Neuronal stem cell (in vitro differentiated cells): ENCODE measurements around the gene RREB1.

Experiments used
- DNase-seq: peaks from one replicate; pipeline ENCODE4 v3.0.0-alpha.2; 2013; ENCODE audit warnings: low spot score
- H2AFZ ChIP-seq: one replicate; pipeline ENCODE4 v1.6.1; 2013; ENCODE audit warnings: mild to moderate bottlenecking, low read length, inconsistent platforms
- H2AK5ac ChIP-seq: 2 replicates; pipeline ENCODE4 v1.6.1; 2013; ENCODE audit warnings: low read depth, mild to moderate bottlenecking, inconsistent platforms, low read length, moderate library complexity, mixed read lengths
- H2BK120ac ChIP-seq: 2 replicates; pipeline ENCODE4 v1.6.1; 2013; ENCODE audit warnings: low read depth, mild to moderate bottlenecking, inconsistent platforms, low read length, moderate library complexity, mixed read lengths
- H2BK12ac ChIP-seq: one replicate; pipeline ENCODE4 v1.6.1; 2013; ENCODE audit warnings: low read length, inconsistent platforms
- H2BK15ac ChIP-seq: 2 replicates; pipeline ENCODE4 v1.6.1; 2013; ENCODE audit warnings: mild to moderate bottlenecking, low read length, inconsistent platforms, mixed read lengths
- H2BK5ac ChIP-seq: one replicate; pipeline ENCODE4 v1.6.1; 2013; ENCODE audit warnings: inconsistent platforms, mild to moderate bottlenecking, low read length, moderate library complexity
- H3K14ac ChIP-seq: one replicate; pipeline ENCODE4 v1.6.1; 2013; ENCODE audit warnings: low read length, inconsistent platforms
- H3K18ac ChIP-seq: 2 replicates; pipeline ENCODE4 v1.6.1; 2013; ENCODE audit warnings: low read length, inconsistent platforms
- H3K23ac ChIP-seq: 2 replicates; pipeline ENCODE4 v1.6.1; 2013; ENCODE audit warnings: low read depth, mild to moderate bottlenecking, mixed read lengths, low read length, inconsistent platforms; ENCODE audit not compliant: poor library complexity
- H3K27ac ChIP-seq: replicated peaks from 3 replicates; pipeline ENCODE4 v1.5.1; 2013; ENCODE audit warnings: low read length, inconsistent platforms
- H3K27me3 ChIP-seq, 3 experiments: 2 replicates each; pipeline ENCODE4 v1.6.1; 2013; ENCODE audit warnings: low read length in 3 of 3, mild to moderate bottlenecking in 2 of 3, inconsistent platforms in 1 of 3, low read depth in 1 of 3, mixed read lengths in 1 of 3, moderate library complexity in 1 of 3; ENCODE audit not compliant: control insufficient read depth in 3 of 3, insufficient read depth in 3 of 3
- H3K36me3 ChIP-seq, 2 donors: replicated peaks in 1 of 2; 2 replicates each; pipeline ENCODE4 v1.6.1; 2013; ENCODE audit warnings: low read length in 2 of 2; ENCODE audit not compliant: control insufficient read depth in 2 of 2, insufficient read depth in 2 of 2
- H3K4ac ChIP-seq: 2 replicates; pipeline ENCODE4 v1.6.1; 2013; ENCODE audit warnings: inconsistent platforms, mild to moderate bottlenecking, low read length, moderate library complexity
- H3K4me1 ChIP-seq, 2 donors: 1 replicate in 1 of 2; 2 replicates in 1 of 2; pipeline ENCODE4 v1.6.1; 2013; ENCODE audit warnings: low read length in 2 of 2, low read depth in 1 of 2; ENCODE audit not compliant: control insufficient read depth in 2 of 2, insufficient read depth in 1 of 2
- H3K4me2 ChIP-seq: one replicate; pipeline ENCODE4 v1.6.1; 2013; ENCODE audit warnings: mild to moderate bottlenecking, low read length, inconsistent platforms; ENCODE audit not compliant: insufficient read depth, poor library complexity, severe bottlenecking
- H3K4me3 ChIP-seq, 2 donors: 2 replicates each; pipeline ENCODE4 v1.5.1; 2013; ENCODE audit warnings: low read length in 2 of 2, mild to moderate bottlenecking in 2 of 2, inconsistent platforms in 1 of 2, moderate library complexity in 1 of 2
- H3K79me1 ChIP-seq: one replicate; pipeline ENCODE4 v1.6.1; 2013; ENCODE audit warnings: low read depth, mild to moderate bottlenecking, inconsistent platforms, low read length, moderate library complexity
- H3K9ac ChIP-seq: one replicate; pipeline ENCODE4 v1.6.1; 2013; ENCODE audit warnings: mild to moderate bottlenecking, low read depth, low read length, inconsistent platforms; ENCODE audit not compliant: poor library complexity
- H3K9me3 ChIP-seq, 2 donors: replicated peaks in 1 of 2; 2 replicates each; pipeline versions ENCODE3 to v1.6.1; 2013; ENCODE audit warnings: low read length in 2 of 2, mild to moderate bottlenecking in 2 of 2, inconsistent platforms in 1 of 2, low read depth in 1 of 2, mixed read lengths in 1 of 2, moderate library complexity in 1 of 2; ENCODE audit not compliant: control insufficient read depth in 2 of 2, insufficient read depth in 1 of 2
- H4K8ac ChIP-seq: one replicate; pipeline ENCODE4 v1.6.1; 2013; ENCODE audit warnings: low read depth, mild to moderate bottlenecking, inconsistent platforms, low read length, moderate library complexity
- H4K91ac ChIP-seq: one replicate; pipeline ENCODE4 v1.6.1; 2013; ENCODE audit warnings: low read length, low read depth, mild to moderate bottlenecking, inconsistent platforms; ENCODE audit not compliant: poor library complexity
- WGBS, 2 donors: extraction: QIAGEN DNeasy Blood & Tissue Kit; methylation state at CpG; one replicate each; pipeline ENCODE4 v1.1.7; 2013; ENCODE audit warnings: missing lambda C conversion rate in 2 of 2, mixed read lengths in 1 of 2; ENCODE audit not compliant: insufficient read length in 2 of 2, insufficient replicate concordance in 1 of 2; ENCODE audit errors: extremely low coverage in 2 of 2; 5-methylcytosine and 5-hydroxymethylcytosine counted together

Gene RREB1

DNA sequence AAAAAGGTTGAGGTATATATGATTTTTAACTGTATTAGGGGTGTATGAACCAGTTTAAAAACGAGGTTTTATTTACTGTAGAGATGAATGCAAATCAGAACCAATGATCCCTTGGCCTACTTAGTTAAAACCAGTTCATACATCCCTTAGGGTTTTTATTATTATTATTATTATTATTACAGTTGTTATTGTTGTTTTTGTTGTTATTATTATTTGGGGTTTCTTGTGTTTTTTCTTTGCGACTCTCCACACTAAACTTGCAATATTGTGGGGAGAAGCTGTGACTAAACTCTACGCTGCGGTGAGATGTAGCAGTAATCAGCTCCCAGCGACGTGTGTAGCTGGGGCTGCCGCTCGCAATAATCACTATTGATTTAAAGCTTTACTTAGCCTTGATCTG is 143.1 kb downstream of the RREB1 start:
- Histone ChIP-seq H3K27ac (no peak overlapping the region), H3K79me1 (no peaks in the 10 kb centered on the region), H3K36me3 (peaks cover 6 to 49% of the 10 kb centered on the region in 2 donors)

GRCh38 chr6:7251646-7252260 is 144.0 kb downstream of the RREB1 start:
- H3K14ac ChIP-seq: no peak overlapping the region
- H2BK5ac ChIP-seq: no peak overlapping the region
- peaks cover 0 to 3% of the 10 kb centered on the region in 2 donors for H3K9me3 ChIP-seq
- no peak overlapping the region for H3K23ac ChIP-seq
- H3K18ac ChIP-seq: no peak overlapping the region
- H3K4me1 ChIP-seq: peaks cover 0 to 3% of the 10 kb centered on the region in 2 donors
- H3K9ac ChIP-seq: no peak overlapping the region
- WGBS, 2 donors: no CpG with 5 or more reads among the region's 6 CpGs
- H3K27me3 ChIP-seq: no peaks in the 10 kb centered on the region
- H3K4me3 ChIP-seq: no peak overlapping the region
- no peaks in the 10 kb centered on the region for H3K79me1 ChIP-seq
- no peak overlapping the region for H2BK15ac ChIP-seq
- H3K36me3 ChIP-seq: peaks cover 6 to 49% of the 10 kb centered on the region in 2 donors
- no peak overlapping the region for H3K27ac ChIP-seq
- H3K4ac ChIP-seq: no peak overlapping the region
- no peak overlapping the region for H4K8ac ChIP-seq
- H2BK120ac ChIP-seq: no peak overlapping the region
- H2BK12ac ChIP-seq: no peak overlapping the region
- DNase-seq: no peak
- H2AFZ ChIP-seq: no peak overlapping the region
- no peak overlapping the region for H2AK5ac ChIP-seq
- H4K91ac ChIP-seq: no peak overlapping the region
- no peak overlapping the region for H3K4me2 ChIP-seq

More for the DNA sequence above, 143.1 kb downstream of the RREB1 start:
- DNase-seq: no peak
- H3K14ac ChIP-seq: no peak overlapping the region
- no peak overlapping the region for H3K23ac ChIP-seq
- H2BK120ac ChIP-seq: no peak overlapping the region
- H2AK5ac ChIP-seq: no peak overlapping the region
- H3K27me3 ChIP-seq: no peaks in the 10 kb centered on the region
- WGBS, 2 donors: no CpG with 5 or more reads among the region's 8 CpGs
- no peak overlapping the region for H3K4me3 ChIP-seq
- no peak overlapping the region for H3K9ac ChIP-seq
- H3K9me3 ChIP-seq: no peaks in the 10 kb centered on the region
- H2BK12ac ChIP-seq: no peak overlapping the region
- H3K4ac ChIP-seq: no peak overlapping the region
- H3K4me1 ChIP-seq: peaks cover 0 to 3% of the 10 kb centered on the region in 2 donors
- H2AFZ ChIP-seq: no peak overlapping the region
- H4K8ac ChIP-seq: no peak overlapping the region
- no peak overlapping the region for H4K91ac ChIP-seq
- H3K18ac ChIP-seq: no peak overlapping the region
- no peak overlapping the region for H3K4me2 ChIP-seq
- H2BK5ac ChIP-seq: no peak overlapping the region
- no peak overlapping the region for H2BK15ac ChIP-seq

- Histone ChIP-seq H4K8ac (no peak overlapping the region), H3K9me3 (peaks cover 0 to 3% of the 10 kb centered on the region in 2 donors), H2AK5ac (no peak overlapping the region), H2BK120ac (no peak overlapping the region), H2BK15ac (no peak overlapping the region), H2BK5ac (no peak overlapping the region), H3K27ac (no peak overlapping the region), H3K14ac (no peak overlapping the region), H4K91ac (no peak overlapping the region), H3K36me3 (peaks cover 5 to 43% of the 10 kb centered on the region in 2 donors), H2BK12ac (no peak overlapping the region), H3K27me3 (no peaks in the 10 kb centered on the region), H3K79me1 (no peaks in the 10 kb centered on the region), H3K18ac (no peak overlapping the region), H3K4ac (no peak overlapping the region), H3K4me1 (peaks cover 0 to 3% of the 10 kb centered on the region in 2 donors), H2AFZ (no peak overlapping the region), H3K4me3 (peak overlapping the region in 1 of 2 donors; percentile 13), H3K4me2 (no peak overlapping the region), H3K23ac (no peak overlapping the region), H3K9ac (no peak overlapping the region)
- DNase-seq: no peak
- WGBS, 2 donors: no CpG with 5 or more reads among the region's 4 CpGs
Measured at GRCh38 chr6:7252390-7252789, 144.6 kb downstream of the RREB1 start.

- Histone ChIP-seq H2BK120ac (no peak overlapping the region), H3K27me3 (no peaks in the 10 kb centered on the region), H2BK15ac (no peak overlapping the region), H2BK12ac (no peak overlapping the region), H3K9ac (no peak overlapping the region), H3K79me1 (no peaks in the 10 kb centered on the region), H3K27ac (no peak overlapping the region), H3K9me3 (peaks cover 0 to 3% of the 10 kb centered on the region in 2 donors), H3K18ac (no peak overlapping the region), H3K4me1 (peaks cover under 1 to 3% of the 10 kb centered on the region in 2 donors), H4K8ac (no peak overlapping the region), H3K23ac (no peak overlapping the region), H2AK5ac (no peak overlapping the region), H2AFZ (peak overlapping the region; percentile 56), H2BK5ac (no peak overlapping the region), H3K4me2 (no peak overlapping the region), H4K91ac (no peak overlapping the region), H3K4me3 (no peak overlapping the region), H3K14ac (no peak overlapping the region), H3K4ac (no peak overlapping the region), H3K36me3 (peaks cover 0 to 15% of the 10 kb centered on the region in 2 donors)
- no CpG with 5 or more reads among the region's 12 CpGs for WGBS, 2 donors
- no peak for DNase-seq
Measured at GRCh38 chr6:7254980-7255835, 147.4 kb downstream of the RREB1 start.
